ENCODE measurements around the gene NDUFB7.
A peak's percentile ranks its signal among the peaks of the same experiment; 100 is the strongest.
"Not testable (repeated sequence)": the region's sequence is repeated elsewhere in the genome, so short reads cannot be mapped to it uniquely, and the experiment has no call there.

Gene NDUFB7

DNA sequence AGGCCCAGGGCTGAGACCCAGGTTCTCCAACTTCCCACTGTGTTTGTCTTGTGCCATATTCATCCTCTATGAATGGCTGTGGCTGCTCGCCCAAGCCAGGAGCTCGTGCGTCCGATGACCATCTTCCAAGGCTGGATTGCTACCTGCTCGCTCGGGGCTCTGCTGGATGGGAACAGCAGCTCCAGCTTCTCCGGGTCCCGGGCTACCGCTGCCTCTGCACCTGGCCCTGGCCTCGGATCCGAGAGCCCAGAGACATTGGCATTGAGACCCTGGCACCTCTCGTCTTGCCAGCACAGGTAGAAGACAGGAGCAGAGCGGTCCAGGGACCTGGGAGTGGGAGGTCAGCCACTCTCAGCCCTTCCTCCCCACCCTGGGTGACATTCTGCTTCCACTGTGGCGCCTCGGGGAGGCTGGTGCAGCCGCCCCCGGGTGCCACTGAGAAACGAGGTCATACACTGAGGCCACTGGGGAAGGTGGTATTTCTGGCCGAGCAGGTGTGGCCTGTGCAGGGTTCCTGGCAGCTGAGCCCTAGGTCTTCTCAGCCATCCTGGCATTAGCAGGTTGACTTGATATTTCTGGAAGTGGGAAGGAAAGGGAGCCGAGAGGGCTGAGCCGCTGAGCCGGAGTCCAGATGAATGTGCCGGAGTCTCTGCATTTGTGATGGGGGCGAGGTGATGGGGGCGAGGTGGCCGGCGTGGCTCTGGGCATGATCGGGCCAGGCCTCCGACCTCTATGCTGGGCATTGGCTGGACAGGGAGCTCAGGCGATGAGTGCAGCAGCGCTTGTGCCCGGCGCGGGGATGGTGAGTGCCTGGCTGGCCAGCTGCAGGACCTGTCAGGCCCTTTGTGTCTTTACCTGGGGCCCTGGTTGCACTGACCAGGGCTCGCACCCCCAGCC, 18.6 kb downstream of the NDUFB7 start:
- no peak for DNase-seq (ENCODE audit: low read depth in 2 of 2)

DNA sequence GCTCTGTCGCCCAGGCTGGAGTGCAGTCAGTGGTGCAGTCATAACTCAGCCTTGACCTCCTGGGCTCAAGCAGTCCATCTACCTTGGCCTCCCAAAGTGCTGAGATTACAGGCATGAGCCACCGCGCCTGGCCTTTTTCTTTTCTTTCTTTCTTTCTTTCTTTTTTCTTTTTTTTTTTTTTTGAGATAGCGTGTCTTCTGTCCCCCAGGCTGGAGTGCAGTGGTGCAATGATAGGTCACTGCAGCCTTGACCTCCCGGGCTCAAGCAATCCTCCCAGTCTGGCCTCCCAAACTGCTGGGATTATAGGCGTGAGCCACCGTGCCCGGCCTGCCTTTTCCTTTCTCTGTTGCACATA, 19.9 kb downstream of the NDUFB7 start:
- not testable (repeated sequence) for DNase-seq (ENCODE audit: low read depth in 2 of 2)

DNA sequence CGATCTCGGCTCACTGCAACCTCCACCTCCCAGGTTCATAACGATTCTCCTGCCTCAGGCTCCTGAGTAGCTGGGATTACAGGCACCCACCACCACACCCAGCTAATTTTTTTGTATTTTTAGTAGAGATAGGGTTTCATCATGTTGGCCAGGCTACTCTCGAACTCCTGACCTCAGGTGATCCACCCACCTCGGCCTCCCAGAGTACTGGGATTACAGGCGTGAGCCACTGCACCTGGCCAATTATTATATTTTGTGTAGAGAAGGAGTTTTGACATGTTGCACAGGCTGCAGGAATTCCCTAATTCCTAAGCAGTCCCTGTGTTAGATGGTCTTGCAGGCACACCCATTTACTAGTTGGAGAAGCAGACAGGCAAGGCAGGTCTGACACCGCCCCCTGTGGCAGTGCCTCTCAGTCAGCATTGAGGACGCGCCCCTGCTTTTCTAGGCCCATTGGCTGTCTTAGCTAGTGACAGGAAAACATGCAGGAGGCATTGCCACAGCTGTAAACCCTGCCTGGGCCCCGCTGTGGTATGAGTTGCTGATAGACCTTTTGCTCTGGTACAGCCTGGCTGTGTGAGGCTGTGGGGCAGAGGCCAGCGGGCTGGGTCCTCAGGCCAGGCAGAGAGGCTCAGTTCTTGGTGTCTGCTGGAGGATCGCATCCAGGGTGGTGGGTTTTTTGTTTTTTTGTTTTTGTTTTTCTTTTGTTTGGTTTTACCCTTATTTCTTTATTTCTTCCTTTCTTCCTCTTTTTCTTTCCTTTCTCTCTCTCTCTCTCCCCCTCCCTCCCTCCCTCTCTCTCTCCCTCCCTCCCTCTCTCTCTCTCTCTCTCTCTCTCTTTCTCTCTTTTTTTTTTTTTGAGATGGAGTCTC, 20.5 kb downstream of the NDUFB7 start:
- DNase-seq (ENCODE audit: low read depth in 2 of 2) = peak; percentile 35 to 50

DNA sequence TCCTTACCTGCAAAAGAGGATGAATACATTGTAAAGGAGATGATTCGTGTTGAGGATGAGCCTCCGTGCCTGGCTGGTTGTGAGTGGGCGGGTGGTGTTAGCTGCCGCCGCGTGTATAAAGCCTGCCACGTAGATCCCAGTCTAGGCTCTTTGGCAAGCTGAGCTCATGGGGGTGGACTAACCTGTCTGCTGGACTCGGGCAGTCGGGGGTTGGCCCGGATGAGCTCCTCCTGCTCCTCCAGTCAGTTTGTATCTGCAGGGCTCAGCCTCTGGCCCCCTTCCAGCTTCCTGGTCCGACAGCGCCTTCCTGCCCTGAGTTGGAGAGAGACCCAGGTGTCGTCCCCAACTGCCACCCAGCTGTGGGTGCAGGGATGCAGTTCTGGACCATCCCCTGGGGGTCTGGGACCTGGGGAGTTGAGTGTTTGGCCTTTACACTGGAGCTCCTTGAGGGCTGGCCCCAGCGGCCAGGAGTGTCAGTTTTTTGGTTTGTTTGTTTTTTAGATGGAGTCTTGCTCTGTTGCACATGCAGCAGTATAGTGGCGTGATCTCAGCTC, 21.6 kb downstream of the NDUFB7 start:
- no peak for DNase-seq (ENCODE audit: low read depth in 2 of 2)

DNA sequence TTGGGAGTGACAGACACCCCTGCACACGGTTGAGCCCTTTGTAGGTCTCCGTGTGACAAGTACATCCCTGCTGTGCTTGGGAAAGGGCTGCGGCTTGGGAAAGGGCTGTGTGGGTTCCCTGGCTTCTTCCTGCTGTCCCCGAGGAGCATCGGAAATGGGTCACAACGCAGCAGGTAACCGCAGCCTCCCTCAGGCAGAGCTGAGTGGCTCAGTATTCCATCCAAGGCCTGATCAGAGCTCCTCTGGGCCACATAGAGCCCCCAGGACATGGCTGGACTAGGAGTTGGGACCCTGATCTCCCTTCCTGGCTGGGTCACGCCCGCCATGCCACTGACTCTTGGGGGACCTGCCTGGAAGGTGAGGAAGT, 26.2 kb downstream of the NDUFB7 start:
- no peak for DNase-seq (ENCODE audit: low read depth in 2 of 2)

DNA sequence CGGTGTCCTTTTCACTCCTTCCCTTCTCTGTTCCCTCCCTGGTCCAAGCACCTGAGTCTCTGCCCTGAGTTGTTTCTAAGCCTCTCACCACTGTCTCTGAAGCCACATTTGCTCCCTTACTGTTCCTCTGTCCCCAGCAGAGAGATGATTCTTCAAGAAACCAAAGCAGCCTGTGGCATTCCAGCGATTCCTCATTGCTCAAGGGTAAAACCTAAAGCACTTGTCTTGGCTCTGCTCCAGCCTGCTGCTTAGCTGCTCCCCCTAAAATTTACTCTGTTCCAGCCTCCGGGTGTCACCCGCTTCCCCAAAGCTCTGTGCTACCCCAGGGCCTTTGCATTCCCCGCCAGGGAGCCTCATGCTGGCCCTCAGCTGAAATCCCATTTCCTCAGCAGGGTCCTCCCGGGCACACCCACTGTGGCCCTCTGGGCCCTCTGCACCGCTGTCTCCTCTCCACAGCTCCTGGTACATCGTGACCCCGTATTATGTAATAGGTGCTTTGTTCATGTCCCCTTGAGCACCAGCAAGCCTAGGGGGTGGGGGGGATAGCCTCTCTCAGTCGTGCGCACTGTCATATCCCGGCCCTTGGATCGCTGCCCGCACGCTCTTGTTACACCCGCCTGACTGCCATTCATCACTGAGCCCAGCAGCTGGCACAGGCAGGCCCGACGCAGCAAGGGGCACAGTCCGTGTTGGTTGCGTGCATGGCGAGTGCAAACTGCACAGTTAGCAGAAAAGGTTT, 26.7 kb downstream of the NDUFB7 start:
- DNase-seq (ENCODE audit: low read depth in 2 of 2) = no peak

DNA sequence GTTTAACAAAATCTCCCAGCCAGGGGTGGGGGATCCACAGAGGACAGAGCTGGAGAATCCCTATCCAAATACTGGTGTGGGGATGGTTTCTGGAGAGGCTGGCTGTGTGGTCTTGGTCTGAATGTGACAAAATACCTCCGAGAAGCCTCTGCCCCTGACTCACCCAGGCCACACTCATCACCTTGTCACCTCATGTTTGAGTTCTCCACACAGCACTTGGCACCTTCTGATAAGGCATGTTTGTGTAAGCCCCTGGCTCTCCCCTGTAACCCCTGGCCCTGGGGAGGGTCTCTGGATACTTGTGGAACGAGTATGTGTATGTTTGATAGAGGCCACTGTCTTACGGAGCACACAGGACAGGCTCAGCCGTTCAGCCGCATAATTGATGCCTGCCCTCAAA, 27.8 kb downstream of the NDUFB7 start:
- no peak for DNase-seq (ENCODE audit: low read depth in 2 of 2)

DNA sequence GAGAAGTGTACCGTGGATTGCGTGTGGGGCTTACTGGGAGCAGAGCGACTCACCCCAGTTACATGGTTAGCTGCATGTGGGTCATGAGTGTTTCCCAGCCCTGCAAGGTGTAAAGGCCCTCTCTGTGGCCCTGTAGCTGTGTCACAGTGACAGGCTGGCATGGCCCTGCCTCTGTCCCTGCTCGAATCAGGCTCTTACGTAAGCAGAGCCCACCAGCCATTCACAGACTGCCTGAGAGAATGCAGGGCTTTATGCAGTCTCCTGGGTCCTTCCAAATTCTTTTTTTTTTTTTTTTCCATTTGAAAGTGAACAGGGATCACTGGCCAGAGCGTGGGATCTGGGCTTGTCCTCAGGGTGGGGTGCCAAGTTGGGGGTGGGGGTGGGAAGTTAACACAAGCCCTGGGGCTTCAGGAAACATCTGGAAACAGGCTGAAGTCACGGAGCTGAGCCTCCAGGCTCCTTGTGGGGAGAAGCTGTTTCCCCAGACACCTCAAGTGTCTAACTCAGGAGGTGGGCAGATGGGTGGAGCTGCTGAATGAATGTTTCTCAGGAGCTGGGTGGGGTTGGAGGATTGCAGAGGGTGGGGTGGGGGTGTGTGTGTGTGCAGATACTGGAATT, 29.0 kb downstream of the NDUFB7 start:
- DNase-seq (ENCODE audit: low read depth in 2 of 2) = no peak

DNA sequence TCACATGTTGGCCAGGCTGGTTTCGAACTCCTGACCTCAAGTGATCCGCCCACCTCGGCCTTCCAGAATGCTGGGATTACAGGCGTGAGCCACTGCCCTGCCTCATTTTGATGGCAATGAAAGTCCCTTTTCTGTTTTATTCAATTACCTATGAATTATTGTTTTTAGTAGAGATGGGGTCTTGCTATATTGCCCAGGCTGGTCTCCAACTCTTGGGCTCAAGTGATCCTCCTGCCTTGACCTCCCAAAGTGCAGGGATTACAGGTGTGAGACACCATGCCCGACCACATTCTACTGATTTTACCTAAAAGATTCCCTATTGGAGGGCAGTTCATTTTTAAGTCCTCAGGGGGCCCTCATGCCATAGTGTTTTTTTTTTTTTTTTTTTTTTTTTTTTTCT, 29.9 kb downstream of the NDUFB7 start:
- not testable (repeated sequence) for DNase-seq (ENCODE audit: low read depth in 2 of 2)

DNA sequence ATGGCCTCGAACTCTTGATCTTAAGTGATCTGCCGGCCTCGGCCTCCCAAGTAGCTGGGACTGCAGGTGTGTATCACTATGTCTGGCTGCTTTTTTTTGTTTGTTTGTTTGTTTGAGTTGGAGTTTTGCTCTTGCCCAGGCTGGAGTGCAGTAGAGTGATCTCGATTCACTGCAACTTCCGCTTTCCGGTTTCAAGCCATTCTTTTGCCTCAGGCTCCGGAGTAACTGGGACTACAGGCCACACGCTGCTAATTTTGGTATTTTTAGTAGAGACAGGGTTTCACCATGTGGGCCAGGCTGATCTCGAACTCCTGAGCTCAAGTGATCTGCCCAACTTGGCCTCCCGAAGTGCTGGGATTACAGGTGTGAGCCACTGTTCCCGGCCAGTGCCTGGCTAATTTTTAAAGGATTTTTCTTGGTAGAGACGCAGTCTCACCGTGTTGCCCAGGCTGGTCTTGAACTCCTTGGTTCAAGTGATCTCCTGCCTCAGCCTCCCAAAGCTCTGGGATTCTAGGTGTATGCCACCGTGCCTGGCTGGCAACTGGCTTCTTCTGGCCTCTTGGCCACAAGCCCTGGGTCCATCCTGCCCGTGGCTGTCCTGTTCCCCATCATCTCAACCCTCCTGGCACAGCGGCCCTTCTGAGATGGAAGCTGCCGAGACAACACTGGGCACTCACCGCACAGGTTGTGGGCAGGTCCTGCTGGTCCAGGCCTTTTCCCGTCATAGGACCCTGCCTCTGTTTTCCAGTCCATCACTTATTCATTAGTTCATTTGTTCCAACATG, 30.9 kb downstream of the NDUFB7 start:
- DNase-seq (ENCODE audit: low read depth in 2 of 2) = no peak

DNA sequence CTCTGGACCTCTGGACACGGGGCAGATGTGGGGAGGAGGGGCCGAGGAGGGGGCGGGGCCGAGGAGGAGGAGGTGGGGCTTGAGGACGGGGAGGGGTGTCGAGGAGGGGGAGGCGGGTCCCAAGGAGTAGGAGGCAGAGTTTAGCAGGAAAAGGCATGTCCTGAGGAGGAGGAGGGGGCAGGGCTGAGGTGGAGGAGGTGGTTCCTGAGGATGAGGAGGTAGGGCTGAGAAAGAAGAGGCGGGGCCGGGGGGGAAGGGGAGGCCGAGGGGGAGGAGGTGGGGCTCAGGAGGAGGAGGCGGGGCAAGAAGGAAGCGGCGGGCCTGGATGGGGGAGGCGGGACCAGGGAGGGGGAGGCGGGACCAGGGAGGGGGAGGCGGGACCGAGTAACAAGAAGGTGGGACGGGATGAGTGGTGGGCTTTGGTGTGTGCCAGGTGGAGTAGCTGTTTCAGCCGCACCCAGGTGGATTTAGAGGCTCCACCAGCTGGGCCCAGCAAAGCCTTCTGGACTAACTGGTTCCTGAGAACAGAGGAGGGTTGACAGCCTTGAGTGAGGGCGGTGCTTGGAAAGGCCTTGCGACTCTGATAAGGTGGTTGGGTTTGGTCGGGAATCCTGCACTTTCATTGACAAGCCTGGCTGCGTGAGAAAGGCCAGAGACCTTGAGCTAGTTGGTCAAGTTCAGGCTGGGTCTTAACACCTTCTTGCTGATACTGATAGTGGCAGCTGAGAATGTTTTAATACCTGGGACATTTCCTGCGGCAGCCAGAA, 34.8 kb downstream of the NDUFB7 start:
- DNase-seq (ENCODE audit: low read depth in 2 of 2) = no peak

DNA sequence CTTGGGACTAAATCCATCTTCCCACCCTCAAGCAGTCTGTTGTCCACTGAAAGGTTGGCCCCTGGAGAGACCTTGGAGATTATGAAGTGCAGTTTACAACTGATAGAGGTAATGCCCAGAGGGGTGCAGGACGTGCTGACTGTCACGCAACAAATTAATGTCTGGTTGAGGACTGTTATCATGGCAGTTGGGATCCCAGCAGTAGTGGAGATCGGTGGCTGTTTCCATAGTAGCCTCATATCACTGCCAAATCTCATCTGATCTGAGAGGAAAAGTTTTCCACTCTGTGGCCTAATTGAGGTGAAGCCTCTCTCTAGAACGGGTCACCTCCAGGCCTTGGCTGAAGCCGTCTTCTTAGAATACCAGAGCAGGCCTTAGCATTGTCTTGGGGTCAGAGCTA, 38.4 kb downstream of the NDUFB7 start:
- DNase-seq (ENCODE audit: low read depth in 2 of 2) = no peak

DNA sequence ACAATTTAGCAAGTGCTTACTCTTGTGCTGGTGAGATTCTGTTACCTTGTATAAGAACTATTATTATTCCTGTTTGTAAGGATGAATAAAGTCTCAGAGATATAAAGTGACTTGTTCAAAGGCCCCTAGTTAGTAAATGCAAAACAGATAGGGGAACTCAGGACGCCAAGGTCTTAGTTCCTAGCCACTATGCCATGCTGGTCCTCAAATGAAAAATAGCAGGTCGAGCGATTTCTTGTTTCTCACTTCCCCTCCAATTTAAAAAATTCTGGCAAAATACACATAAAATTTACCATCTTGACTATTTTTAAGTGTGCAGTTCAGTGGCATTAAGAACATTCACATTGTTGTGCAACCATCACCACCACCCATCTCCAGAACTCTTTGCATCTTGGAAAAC, 41.4 kb downstream of the NDUFB7 start:
- DNase-seq (ENCODE audit: low read depth in 2 of 2) = no peak

DNA sequence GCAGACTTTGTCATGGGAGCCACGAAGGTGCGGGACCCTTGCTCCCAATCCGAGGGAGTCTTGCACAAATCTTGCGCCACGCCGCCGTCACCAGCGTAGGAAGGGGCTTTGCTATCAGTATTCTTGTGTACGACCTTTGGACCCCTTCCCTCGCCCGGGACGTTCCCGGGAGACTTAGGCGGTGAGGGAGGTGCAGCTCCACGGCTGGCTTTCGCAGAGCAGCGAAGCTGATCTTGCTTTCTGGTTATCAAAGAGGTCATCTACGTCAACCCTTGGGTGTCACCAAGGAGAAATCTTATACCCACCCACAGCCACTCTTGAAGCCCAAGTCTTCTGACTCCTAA, 41.9 kb downstream of the NDUFB7 start:
- DNase-seq (ENCODE audit: low read depth in 2 of 2) = no peak

DNA sequence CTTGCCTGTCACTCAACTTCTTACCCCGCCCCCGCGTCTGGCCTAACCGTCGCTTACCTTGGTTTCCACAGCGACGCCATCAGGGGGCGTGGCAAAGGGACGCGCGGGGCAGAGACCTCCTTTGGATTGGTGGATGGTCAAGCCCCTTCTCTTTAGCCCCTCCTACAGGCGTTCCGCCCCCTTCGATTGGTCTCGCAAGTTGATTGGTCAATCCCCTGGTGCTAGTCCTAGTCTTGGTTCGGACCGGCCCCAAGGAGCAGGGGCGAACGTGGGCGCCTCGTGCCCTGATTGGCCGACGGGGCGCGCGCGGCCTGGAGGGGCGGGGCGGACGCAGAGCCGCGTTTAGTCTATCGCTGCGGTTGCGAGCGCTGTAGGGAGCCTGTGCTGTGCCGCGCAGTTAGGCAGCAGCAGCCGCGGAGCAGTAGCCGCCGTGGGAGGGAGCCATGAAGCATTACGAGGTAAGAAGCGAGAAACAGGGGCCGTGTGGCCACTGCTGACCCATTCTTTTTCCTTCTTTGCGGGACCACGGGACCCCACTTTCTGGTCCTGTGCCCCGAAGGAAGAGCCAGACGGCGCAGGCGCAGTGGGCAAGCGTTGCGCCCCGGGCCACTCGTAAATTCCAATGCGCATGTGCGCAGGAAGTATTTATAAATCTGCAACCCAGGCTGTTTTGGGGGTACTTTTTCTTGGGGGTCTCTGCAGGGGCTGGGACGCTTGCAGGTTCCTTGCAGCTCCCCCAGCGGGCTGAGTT, 42.4 kb downstream of the NDUFB7 start, which contains the start of gene TECR:
TSS of gene TECR (plus strand) at position 341 of the 751 bp plus-strand sequence. CDS start at position 444, 103 bp downstream.
- DNase-seq (ENCODE audit: low read depth in 2 of 2) = peak; percentile 100

DNA sequence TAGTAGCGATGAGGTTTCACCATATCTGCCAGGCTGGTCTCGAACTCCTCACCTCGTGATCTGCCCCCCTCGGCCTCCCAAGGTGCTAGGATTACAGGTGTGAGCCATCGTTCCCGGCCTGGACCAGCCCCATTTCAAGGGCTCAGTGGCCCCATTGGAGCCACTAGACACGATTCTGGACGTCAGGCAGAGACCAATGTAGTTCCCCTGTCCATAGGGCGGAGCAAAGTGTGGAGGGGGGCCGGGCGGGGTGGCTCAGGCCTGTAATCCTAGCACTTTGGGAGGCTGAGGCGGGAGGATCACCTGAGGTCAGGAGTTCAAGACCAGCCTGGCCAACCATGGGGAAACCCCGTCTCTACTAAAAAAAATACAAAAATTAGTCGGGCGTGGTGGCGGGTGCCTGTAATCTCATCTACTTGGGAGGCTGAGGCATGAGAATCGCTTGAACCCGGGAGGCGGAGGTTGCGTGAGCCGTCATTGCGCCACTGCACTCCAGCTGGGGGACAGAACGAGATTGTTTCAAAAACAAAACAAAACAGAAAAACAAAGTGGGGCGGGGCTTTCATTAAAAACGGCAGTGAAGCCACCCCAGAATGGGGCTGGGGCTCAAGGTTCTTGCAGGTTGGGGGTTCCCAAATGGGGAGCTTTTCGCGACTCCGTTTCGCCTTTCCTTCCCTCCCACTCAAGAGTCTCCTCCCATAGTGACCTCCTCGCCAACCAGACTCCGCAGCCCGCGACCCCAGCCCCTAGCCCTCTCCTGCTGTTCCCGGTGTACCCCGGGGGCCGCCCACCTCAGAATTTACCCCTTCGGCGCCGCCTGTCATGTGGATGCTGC, 43.2 kb downstream of the NDUFB7 start:
- no peak for DNase-seq (ENCODE audit: low read depth in 2 of 2)

DNA sequence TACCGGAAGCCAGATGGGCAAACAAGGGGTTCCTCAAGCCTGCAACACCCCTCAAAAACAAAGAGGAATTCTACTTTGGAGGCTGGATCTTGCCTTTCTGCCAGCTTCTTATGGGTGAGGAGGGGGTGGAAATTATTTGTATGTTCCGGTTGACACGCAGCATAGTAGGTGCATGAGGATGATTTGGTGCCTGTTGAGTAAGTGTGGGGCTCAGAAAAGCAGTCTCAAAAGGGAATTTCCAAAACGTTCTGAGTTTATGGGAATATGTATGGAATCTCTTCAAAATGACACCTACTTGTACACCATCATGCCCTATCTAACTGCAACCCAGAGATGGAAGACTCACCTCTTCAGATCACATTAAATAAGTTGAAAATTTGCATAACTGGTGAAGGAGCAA, 45.4 kb downstream of the NDUFB7 start:
- no peak for DNase-seq (ENCODE audit: low read depth in 2 of 2)

DNA sequence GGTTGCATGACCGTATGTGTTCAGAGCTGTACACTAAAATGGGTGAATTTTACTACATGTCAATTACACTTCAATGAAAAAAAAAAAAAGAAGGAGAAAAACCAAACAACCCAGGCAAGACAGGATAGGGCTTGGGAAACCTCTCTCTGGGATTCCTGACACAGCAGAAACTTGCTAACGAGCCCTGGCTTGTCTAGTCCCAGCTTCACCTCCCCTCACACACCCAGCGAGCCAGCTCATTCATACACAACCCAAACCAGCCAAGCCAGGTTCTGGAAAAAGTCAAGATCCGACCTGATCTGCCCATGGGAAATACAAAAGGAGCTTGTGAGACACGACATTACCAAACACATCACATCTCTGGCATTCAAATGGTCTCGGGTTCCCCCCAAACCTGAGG, 46.1 kb downstream of the NDUFB7 start:
- no peak for DNase-seq (ENCODE audit: low read depth in 2 of 2)
